Stromal cell of bone marrow (primary cell): ENCODE data around the gene CDRT4.
A peak's percentile ranks its signal among the peaks of the same experiment; 100 is the strongest.

Experiments
- DNase-seq: peaks from one replicate; pipeline ENCODE4 v3.0.0-alpha.2; 2012; ENCODE audit warnings: low read depth

CDRT4 gene

GRCh38 chr17:15492791-15493692 is 25.6 kb upstream of the CDRT4 start:
- no peak for DNase-seq

GRCh38 chr17:15492186-15492585 is 24.8 kb upstream of the CDRT4 start:
- DNase-seq: no peak

- DNase-seq: peak; percentile 82
Observed at GRCh38 chr17:15490634-15491261, 23.3 kb upstream of the CDRT4 start.

- no peak for DNase-seq
Observed at GRCh38 chr17:15488557-15488956, 21.1 kb upstream of the CDRT4 start.

- DNase-seq: no peak
Observed at GRCh38 chr17:15485045-15485444, 17.6 kb upstream of the CDRT4 start.

- no peak for DNase-seq
Observed at GRCh38 chr17:15483431-15483830, 16.0 kb upstream of the CDRT4 start.

GRCh38 chr17:15482476-15482875 is 15.1 kb upstream of the CDRT4 start:
- DNase-seq: no peak

- DNase-seq: no peak
Observed at GRCh38 chr17:15481481-15481880, 14.1 kb upstream of the CDRT4 start.

- DNase-seq: no peak
Observed at GRCh38 chr17:15480204-15480603, 12.8 kb upstream of the CDRT4 start.

- no peak for DNase-seq
Observed at GRCh38 chr17:15479703-15480102, 12.3 kb upstream of the CDRT4 start.

GRCh38 chr17:15478845-15479244 is 11.4 kb upstream of the CDRT4 start:
- DNase-seq: no peak

- DNase-seq: peak; percentile 38
Observed at GRCh38 chr17:15475631-15476354, 8.4 kb upstream of the CDRT4 start.

- DNase-seq: no peak
Observed at GRCh38 chr17:15472891-15473290, 5.5 kb upstream of the CDRT4 start.

- no peak for DNase-seq
Observed at GRCh38 chr17:15470536-15470935, 3.1 kb upstream of the CDRT4 start.

- peak; percentile 51 for DNase-seq
Observed at GRCh38 chr17:15469260-15469659, 1.8 kb upstream of the CDRT4 start.

- DNase-seq: no peak
Observed at GRCh38 chr17:15468126-15468525, 705 bp upstream of the CDRT4 start.

- no peak for DNase-seq
Observed at GRCh38 chr17:15466131-15466530, 1.3 kb downstream of the CDRT4 start.

GRCh38 chr17:15465045-15465701 is 2.2 kb downstream of the CDRT4 start:
- no peak for DNase-seq

GRCh38 chr17:15464231-15464985 is 3.0 kb downstream of the CDRT4 start:
- no peak for DNase-seq

GRCh38 chr17:15462976-15463772 is 4.2 kb downstream of the CDRT4 start:
- peak; percentile 49 for DNase-seq

GRCh38 chr17:15457723-15458094 is 9.7 kb downstream of the CDRT4 start:
- no peak for DNase-seq
